ENCODE results near the gene TERF2IP. TPM values are rescaled to one million over a fixed set of nuclear protein-coding genes. Genes with fewer than 3 reads are reported as not detected.

TERF2IP gene
- 52.9 and 65.4 TPM in 2 replicates for total RNA-seq (2014; rRNA removed; shearing (Covaris generic))

- peak; percentile 91 for DNase-seq (ENCODE audit: low read depth)
These were observed at the start of gene TERF2IP, which contains the start of gene KARS1 for GRCh38 chr16:75647492-75648264. TSS of gene TERF2IP (plus strand) at chr16:75647773. CDS start at chr16:75647883, 110 bp downstream. TSS of gene KARS1 (minus strand) at chr16:75647665. CDS start at chr16:75647639, 26 bp downstream.

GRCh38 chr16:75599452-75600277 lies 47.9 kb upstream of the TERF2IP start:
- no peak for DNase-seq (ENCODE audit: low read depth)

DNA sequence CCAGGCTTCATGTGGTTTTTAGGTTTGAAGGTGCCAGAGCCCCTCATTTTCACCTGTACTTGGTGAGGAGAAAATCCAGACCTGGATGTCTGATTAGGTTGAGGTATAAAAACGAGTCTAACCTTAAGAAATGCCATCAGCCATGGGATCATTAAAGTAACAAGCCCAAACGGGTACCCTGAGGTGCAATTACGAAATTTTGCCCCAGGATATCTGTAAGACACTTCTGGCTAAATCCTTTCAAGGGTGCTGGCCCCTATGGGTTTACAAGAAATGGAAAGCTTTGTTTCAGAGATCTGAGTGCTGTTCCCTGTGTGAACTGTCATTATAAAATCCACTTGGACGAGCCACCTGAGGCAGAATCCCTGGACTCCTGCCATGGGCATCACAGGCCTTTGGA lies 44.3 kb upstream of the TERF2IP start:
- no peak for DNase-seq (ENCODE audit: low read depth)

- no peak for DNase-seq (ENCODE audit: low read depth)
These were observed 41.1 kb upstream of the TERF2IP start for GRCh38 chr16:75606507-75606906.

DNA sequence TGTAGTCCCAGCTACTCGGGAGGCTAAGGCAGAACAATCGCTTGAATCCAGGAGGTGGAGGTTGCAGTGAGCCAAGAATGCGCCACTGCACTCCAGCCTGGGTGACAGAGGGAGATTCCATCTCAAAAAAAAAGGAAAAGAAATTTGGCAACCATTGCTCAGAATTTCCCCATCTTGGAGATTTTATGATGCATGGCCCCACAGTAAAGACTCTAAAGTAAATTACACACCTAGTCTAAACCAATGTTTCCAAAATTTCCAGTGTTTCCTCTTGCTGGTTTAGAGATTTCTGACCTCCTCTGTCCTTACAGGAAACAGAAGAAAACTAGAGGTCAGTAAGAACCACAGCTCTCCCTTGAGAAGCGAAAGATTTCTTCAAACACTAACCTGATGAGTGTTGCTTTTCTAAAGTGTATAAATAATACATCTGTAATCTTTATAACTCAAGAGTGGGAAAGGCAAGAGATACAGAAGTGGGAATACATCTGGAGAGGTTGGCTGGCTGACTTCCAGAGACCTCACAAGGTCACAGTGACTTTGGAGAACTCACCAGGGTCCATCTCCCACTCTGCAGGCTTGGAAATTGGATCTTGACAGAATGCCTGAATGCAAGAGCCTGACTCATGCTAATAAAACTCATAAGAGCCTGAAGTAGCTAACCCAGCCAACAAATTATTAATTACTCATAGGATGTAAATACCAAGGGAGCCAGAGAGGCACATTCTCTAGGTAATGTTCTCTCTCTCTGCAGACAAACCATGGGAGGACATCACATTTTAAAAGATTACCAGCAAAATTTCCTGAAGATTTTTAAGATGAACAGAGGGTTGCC lies 33.3 kb upstream of the TERF2IP start:
- peak; percentile 62 for DNase-seq (ENCODE audit: low read depth)

DNA sequence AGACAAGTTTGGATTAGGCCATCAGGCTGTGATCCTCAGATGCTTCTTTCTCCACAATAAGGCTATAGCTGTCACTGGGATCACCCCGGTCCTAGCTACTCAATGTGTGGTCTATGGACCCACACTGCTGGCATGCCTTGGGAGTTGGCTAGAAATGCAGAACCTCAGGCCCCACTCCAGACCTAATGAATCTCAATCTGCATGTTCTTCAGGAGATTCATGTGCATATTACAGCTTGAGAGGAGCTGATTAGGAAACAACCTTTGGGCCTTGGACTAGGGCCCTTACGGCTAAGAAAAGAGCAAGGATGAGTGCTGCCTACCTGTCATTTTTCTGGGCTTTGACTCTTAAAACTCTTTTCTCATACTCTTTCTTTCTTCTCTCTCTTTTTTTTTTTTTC lies 32.0 kb upstream of the TERF2IP start:
- DNase-seq (ENCODE audit: low read depth): no peak

DNA sequence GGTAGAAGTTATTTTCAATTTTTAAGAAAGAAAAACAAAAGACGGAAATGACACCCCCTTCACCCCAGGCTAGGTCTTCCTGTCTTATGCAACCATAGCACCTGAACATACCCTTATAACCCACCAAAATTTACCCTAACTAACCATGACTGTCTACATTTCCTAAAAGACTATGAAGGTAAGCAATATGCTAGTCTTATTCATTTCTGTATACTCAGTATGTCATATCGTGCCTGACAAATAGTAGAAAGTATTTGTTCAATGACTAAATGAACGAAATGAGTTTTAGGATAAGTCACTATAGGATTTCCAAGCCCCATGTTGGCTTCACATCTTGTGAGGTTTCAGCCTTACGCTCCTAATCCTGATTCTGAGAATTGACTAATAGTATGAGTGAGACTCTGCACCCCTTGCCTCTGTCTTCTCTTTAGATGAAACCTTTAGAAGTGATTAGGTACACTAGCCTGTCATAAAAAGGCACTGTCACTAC lies 31.0 kb upstream of the TERF2IP start:
- DNase-seq (ENCODE audit: low read depth): no peak

- no peak for DNase-seq (ENCODE audit: low read depth)
These were observed 30.5 kb upstream of the TERF2IP start for GRCh38 chr16:75617121-75617520.

GRCh38 chr16:75618780-75619179 lies 28.8 kb upstream of the TERF2IP start:
- DNase-seq (ENCODE audit: low read depth): no peak

DNA sequence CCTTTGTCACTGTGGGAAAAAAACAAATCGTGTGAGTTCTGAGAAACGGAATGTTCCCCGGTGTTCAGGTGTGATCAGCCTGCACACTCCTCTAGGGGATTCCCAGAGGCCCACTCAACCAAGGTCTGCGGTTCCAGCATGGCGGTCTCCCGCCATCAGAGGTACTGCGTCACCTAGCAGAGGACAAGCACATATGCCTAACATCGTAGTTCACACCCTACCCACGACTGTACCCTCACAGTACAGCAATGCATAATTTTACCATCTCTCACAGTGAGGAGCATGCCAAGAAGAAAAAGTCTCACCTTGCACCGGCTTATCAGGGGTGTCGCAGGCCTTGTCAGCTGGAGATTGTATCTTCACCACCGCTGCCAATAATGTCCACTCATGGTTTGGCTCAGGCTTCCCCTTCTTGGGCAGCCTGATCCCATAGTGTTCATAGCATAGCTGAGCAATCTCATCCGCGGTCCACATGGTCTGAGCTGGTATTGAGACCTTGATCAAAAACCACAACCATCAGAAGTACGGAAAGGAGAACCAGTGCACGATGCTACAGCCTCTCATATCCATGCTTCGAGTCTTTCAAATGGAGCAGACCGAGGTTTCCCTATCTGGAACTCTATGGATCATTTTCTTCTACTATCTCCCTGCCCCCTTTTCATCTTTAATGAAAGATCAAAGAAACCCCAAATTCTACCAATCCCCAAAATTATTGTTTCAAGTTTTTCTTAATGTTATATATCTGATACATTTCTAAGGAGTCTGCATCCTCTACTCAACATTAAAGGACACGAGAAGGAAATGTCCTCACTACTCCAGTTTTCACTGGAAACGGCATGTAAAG lies 27.0 kb upstream of the TERF2IP start:
- no peak for DNase-seq (ENCODE audit: low read depth)

GRCh38 chr16:75621170-75621477 lies 26.4 kb upstream of the TERF2IP start:
- peak; percentile 13 for DNase-seq (ENCODE audit: low read depth)

DNA sequence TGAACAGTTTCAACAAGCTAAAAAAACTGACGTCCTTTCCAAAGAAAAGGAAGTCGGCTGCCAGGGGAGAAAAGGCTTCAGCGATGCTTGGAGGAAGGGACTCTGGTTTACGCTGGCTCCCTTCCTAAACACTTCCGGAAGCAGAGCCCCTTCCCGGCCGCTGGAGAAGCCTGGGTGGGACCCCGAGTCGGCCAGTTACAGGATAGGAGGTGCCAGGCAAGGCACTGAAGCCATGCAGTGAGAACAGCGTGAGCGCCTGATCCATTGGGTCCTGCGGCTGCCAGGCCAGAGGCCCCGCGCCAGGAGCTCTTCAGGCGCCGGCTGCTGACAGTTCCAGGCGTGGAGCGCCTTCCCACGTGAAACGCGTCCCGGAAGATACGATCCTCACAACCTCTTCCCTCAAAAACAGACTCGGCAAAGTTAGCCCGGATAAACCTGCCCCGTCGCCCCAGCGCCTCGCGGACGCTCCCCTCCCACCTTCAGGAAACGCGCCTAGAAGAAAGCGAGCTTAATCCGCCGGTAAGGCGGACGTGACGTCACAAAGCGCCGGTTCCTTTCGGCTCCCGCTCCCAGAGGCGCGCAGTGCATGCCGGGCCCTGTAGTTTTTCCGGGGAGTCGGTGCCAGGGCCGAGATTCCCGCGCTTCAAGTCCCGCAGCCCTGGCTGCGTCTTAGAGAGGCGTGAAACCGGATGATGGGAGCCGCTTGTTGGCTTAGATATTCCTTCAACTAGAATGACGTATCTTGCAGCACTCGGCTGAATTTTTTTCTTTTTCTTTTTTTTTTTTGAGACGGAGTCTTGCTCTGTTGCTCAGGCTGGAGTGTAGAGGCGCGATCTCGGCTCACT lies 24.6 kb upstream of the TERF2IP start, which contains the start of gene ADAT1:
ADAT1 (minus strand) TSS at position 521 of the 845 bp plus-strand sequence. CDS start 2,482 bp downstream, outside the sequence.
- peak; percentile 98 for DNase-seq (ENCODE audit: low read depth)

DNA sequence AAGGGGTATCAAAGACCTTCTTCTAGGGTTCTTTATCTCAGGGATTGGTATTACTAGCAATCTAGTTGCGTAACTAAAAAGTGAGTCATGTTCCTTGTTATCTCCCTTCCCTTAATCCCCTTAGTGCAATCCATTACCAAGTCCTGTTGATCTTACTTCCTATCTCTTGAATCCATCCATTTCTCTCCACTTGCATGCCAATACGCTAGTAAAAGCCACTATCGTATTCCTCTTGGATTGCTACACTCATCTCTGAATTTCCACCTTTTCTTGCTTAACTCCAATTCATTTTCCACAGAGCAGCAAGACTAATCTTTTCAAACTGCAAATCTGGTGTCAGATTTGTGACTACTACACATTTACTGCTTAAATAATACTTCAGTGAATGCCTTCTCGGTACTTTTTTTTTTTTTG lies 22.6 kb upstream of the TERF2IP start:
- DNase-seq (ENCODE audit: low read depth): peak; percentile 50

DNA sequence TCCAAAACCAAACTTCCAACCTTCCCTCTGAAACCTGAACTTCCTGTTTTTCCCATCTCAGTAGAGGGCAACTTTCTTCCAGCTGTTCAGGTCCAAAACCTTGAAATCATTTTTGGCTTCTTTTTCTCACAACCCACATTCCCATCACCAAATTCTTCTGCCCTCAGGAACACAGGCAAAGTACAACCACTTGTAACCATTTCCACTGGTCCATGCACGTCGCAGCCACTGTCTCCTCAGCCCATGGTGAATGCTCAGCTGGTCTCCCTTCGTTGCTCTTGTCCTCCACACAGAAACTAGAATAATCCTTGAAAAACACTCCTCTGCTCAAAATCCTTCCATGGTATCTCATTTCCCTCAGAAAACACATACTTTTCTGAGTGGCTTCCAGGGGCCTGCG lies 20.8 kb upstream of the TERF2IP start:
- DNase-seq (ENCODE audit: low read depth): no peak

DNA sequence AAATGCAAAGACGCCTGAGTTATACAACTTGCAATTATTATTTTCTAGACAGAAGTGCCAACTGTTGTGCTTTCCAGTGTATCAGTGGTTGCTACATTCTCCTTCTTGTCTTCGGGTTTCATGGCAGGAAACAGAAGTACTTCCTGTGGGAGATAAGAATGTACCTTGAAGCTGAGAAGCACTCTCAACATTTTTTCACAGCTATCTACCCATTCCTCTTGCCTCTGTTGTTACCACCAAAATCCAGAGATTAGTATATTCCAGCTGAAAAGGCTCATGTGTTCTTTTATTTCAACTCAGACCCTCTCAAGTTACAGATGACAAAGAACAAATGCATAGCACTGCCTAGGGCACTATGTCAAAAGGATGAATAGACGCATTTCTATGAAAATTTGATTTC lies 19.7 kb upstream of the TERF2IP start:
- DNase-seq (ENCODE audit: low read depth): no peak

GRCh38 chr16:75628351-75628750 lies 19.2 kb upstream of the TERF2IP start:
- no peak for DNase-seq (ENCODE audit: low read depth)

DNA sequence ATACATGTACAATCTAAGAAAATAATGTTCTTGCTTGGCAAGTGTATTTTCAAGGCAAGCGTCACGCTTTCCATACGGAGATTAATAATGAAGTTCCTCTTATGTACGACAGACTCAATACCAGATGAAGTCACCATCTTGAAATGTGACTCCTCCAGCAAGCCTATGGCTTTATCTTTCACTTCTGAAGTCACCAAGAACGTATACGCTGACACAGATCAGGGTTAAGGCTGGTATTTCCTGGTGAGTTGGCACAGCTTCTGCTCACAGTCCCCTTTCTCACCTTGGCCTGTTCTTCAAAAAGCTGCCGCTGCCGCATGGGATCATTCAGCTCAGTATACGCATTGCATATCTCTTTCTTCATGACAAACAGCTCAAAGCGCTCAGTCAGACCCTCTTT lies 18.4 kb upstream of the TERF2IP start:
- DNase-seq (ENCODE audit: low read depth): no peak

DNA sequence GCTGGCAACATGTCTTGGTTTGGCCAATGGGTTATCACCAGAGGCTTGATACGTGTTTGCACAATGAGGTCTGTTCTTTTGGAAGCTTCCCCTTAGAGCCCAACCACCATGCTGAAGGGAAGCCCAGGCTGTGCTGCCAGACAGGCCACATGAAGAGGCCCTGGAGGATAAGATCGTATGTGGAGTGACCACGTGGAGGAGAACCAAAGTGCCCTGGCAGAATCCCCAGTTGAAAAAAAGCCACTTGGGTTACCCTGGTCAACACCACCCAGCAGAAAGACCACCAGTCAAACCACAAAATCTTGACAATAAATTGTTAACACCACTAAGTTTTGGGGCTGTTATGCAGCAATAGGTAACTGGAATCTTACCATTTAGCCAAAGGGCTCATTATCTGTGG lies 17.5 kb upstream of the TERF2IP start:
- DNase-seq (ENCODE audit: low read depth): no peak

DNA sequence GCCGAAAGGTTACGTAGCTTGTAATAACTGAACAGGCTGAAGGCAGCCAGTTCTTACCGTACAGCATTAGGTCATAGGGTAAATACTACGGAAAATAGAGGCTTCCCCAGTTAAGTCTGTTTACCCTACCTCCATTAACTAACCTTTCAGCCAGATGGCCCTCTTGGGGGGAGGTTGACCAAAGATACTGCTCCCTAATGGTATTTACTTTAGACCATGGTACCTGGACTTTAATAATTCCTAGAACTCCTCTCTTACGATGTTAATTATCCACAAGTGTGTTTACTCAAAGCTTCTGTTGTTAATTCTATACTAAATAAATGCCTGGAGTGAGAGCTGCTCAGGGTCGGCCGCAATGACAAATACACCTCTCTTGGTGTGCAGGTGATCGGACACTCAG lies 14.7 kb upstream of the TERF2IP start:
- DNase-seq (ENCODE audit: low read depth): no peak

DNA sequence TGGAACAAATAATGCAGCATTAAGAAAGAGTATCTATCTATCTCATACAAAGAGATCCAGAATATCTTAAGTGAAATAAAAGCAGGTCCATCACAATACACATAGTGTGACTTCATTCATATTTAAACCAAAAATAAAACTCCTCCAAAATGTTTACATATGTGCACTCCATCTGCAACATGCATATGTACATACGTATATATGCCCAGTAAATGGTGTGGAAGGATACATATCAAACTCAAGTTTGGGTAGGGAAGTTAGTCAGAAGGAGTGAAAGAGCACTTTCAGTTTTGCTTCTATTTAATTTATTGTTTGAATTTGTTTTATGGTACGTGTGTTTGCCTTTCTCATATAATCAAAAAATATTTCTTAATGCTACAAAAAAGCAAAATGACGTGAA lies 12.5 kb upstream of the TERF2IP start:
- no peak for DNase-seq (ENCODE audit: low read depth)

Measured in M059J (cell line).